GM18526 (cell line): ENCODE measurements around the gene FUT8.

Experiments
- POLR2A ChIP-seq: IDR thresholded peaks from 3 replicates; pipeline ENCODE4 v1.6.1; 2011; ENCODE audit not compliant: insufficient read length; ENCODE audit errors: extremely low read depth

The FUT8 gene

GRCh38 chr14:65709576-65709975, 297.0 kb downstream of the FUT8 start:
- TF ChIP-seq POLR2A, result no peak

- TF ChIP-seq POLR2A, result no peak
Measured at GRCh38 chr14:65718629-65719028, 306.1 kb downstream of the FUT8 start.

DNA sequence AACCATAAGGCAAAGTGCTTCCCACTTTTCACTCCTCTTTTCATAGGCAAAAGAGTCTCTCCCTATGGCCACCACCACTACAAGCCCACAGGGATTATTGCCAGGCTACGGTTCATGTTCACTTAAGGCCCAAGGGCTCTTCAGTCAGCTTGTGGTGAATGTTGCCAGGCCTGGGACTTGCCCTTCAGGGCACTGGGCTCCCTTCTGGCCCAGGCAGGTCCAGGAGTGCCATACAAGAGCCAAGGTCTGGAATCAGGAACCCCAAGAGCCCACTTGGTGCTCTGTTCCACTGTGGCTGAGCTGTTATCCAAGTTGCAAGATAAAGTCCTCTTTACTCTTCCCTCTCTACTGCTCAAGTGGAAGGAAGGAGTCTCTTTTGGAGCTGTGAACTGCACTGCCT, 307.6 kb downstream of the FUT8 start:
- no peak for TF ChIP-seq POLR2A

DNA sequence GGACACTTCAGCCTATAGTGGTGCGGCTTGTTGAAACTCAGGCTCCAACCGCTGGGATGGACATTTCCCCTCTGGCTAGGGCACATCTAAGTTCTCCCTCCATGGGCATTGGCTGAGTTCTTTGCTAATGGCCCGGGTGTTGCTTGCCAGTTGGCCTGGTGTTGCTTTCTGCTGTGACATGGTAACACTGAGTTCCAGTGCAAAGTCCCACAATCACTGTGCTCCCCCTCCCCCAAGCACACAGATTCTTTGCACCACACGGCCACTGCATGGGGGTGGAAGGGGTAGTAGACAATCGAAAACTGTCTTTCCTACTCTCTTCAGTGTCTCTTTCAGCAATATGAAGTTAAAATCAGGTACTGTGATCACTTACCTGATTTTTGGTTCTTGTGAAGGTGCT, 308.2 kb downstream of the FUT8 start:
- TF ChIP-seq POLR2A, result no peak

- no peak for TF ChIP-seq POLR2A
Measured at GRCh38 chr14:65723348-65723747, 310.8 kb downstream of the FUT8 start.

DNA sequence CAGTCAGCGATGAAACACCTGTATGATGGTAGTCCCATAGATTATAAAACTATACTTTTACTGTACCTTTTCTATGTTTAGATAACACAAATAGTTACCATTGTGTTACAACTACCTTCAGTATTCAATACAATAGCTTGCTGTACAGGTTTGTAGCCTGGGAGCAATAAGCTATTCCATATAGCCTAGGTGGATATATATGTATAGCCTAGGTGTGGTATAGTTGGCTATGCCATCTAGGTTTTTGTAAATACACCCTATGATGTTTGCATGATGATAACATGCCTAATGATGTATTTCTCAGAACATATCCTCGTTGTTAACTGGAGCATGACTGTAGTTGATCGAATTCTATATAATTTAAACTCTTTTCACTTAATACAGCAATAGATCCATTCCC, 316.1 kb downstream of the FUT8 start:
- TF ChIP-seq POLR2A, result no peak

GRCh38 chr14:65729566-65729965, 317.0 kb downstream of the FUT8 start:
- no peak for TF ChIP-seq POLR2A

DNA sequence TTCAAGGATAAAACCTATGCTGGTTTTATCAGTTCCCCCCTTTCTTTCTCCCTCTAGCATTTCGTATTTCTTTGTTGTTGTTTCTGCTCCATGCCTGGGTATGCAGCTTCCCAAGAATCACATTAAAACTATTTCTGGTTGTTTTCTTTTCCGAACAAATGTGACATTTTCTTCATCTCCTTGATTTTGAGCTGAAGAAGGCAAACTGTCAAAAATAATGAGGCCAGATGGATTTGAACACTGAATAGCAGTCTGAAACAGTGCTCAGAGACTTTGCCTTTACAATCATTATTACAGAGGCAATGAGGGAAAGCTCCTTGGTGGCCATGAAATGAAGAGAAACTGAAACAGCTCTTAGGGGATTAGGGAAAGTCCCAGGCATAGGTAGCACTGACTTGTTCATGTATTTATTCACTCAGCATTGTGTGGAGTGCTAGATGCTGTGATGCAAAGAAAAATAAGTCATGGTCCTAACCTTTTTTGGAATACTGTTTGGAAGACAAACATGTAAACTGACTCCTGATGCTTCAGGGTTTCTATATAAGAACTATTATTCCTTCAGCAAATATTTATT, 319.5 kb downstream of the FUT8 start:
- TF ChIP-seq POLR2A, result no peak

DNA sequence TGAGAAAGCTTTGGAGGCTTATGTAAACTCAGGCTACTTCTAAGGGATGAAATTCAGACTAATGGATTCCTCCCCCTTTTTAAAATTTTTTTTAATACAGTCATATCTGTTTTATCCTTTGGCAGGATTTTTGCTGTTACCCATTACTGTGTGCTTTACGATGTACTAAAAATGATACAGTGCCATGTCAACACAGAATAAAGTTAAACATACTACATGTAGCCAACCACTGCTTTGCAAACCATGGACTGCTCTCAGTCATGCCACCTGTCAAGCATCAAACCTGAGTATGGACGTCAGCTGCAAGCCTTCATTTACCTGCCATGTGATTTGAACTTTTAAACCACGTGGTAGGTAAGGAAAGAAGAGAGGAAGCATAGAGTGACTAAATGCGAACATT, 325.8 kb downstream of the FUT8 start:
- no peak for TF ChIP-seq POLR2A

- TF ChIP-seq POLR2A, result no peak
Measured at GRCh38 chr14:65745396-65746190, 333.1 kb downstream of the FUT8 start.

- no peak for TF ChIP-seq POLR2A
Measured at GRCh38 chr14:65748796-65749195, 336.3 kb downstream of the FUT8 start.

DNA sequence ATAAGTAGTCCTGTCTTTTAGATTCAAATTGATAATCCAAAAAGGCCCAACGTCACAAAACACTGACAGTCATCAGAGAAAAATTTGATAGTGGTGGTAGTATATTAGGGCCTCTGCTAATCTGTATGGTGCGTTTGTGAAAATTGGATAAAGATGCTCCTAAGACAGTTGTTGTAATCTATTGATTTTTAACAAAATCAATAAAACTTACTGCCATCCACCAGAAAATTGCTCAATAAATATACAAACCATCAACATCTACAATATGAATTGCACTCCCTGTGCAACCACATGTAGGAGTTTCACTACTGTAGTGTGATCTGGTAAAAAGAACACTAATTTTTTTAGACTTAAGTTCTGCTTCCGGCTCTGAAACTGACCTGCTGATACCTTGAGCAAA, 336.8 kb downstream of the FUT8 start:
- TF ChIP-seq POLR2A, result no peak

DNA sequence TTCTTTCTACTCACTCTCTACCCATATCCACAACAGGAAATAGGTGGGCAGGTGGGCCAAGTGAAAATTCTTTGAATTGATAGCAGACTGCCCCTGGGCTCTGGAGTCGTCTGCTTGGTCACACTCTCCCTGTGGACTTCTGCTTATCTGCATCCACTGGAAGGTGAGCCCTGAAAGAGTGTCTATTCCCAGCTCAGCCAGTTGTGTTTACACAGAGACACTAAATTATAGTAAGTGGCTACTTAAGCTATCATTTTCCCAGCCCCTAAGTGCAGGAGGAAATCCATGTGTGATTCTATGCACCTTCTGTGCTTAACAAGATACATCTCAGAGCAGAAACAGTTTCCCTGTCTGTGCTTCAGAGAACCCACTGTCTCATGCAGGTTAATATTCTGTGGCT, 338.4 kb downstream of the FUT8 start:
- no peak for TF ChIP-seq POLR2A

DNA sequence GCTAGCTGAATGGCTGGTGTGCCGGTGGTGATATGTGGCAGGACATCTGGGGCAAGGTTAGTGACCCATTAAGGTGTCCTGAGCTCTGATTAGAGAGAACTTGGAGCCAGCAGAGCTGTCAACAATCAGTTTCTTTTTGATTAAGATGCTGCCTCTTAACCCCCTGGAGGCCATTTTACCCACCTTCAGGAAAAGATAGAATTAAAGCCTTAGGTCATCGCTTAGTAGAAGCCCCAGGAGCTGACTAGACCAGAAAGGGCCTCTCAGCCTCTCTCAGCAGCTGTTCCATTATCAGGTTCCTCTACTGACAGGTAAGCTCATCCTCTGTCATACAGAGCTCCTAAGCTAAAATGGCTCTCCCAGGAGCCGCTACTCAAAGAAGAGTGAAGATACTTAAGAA, 339.0 kb downstream of the FUT8 start:
- no peak for TF ChIP-seq POLR2A

GRCh38 chr14:65753061-65753460, 340.5 kb downstream of the FUT8 start:
- TF ChIP-seq POLR2A, result no peak

DNA sequence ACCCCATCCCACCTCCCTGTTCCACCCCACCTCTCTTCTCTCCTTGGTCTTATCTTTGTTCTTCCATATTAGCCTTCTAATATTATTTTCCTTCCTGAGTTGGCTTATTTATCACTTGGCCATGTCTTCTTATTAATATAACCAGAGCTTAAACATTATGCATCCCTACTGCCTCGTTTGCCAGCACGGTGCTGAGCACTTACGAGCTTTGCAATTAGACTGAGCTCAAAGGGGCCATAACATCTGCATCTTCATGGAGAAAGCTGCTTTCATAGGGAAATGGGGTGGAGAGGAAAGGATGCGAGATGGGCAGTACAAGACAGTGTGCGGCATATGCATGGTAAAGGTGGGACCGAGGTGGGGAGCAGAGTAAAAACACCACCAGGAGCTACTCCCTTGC, 342.8 kb downstream of the FUT8 start:
- TF ChIP-seq POLR2A, result no peak

GRCh38 chr14:65756880-65757279, 344.4 kb downstream of the FUT8 start:
- TF ChIP-seq POLR2A, result no peak
